Right atrium auricular region (tissue), 2 donors: ENCODE measurements around the gene GARIN5A. TPM values are rescaled to one million over a fixed set of nuclear protein-coding genes. Genes with fewer than 3 reads are reported as not detected.

Source experiments
- DNase-seq: peaks from one replicate; pipeline ENCODE4 v3.0.0-alpha.2; 2019; ENCODE audit warnings: low spot score
- H3K27ac ChIP-seq, 2 donors: fragments of 200-600 bp; sonication (generic); 1 replicate in 1 of 2; 2 replicates in 1 of 2; pipeline ENCODE4 v1.5.1; 2016 to 2019
- H3K27me3 ChIP-seq, 2 donors: fragments of 200-600 bp; sonication (generic); one replicate each; pipeline versions ENCODE4 v1.5.1 to v1.6.0; 2017 to 2019
- H3K36me3 ChIP-seq: fragments of 200-600 bp; sonication (generic); one replicate; pipeline ENCODE4 v1.5.1; 2016
- H3K4me1 ChIP-seq, 2 donors: fragments of 200-600 bp; sonication (generic); one replicate each; pipeline versions ENCODE4 v1.5.1 to v1.6.0; 2017 to 2019
- H3K4me3 ChIP-seq, 2 donors: fragments of 200-600 bp; sonication (generic); 1 replicate in 1 of 2; 2 replicates in 1 of 2; pipeline ENCODE4 v1.5.1; 2017 to 2019; ENCODE audit warnings: mild to moderate bottlenecking in 1 of 2, moderate library complexity in 1 of 2
- H3K9me3 ChIP-seq, 2 donors: fragments of 200-600 bp; sonication (generic); one replicate each; pipeline ENCODE4 v1.5.1; 2019
- CTCF ChIP-seq, 2 donors: fragments of 200-600 bp; sonication (generic); IDR thresholded peaks; one replicate each; pipeline ENCODE4 v1.5.1; 2019; ENCODE audit warnings: antibody characterized with exemption in 2 of 2
- total RNA-seq, 2 donors: library from RNA; depleted of rRNA; stranded (reverse); fragments of >200 nt; gene quantifications; one replicate each; pipeline ENCODE4 v1.1.0, GENCODE V29; 2016

The GARIN5A gene
- total RNA-seq, 2 donors from 2014 or later = 1.4 to 2.3 TPM

- Histone ChIP-seq H3K4me3 (no peak overlapping the region), H3K27me3 (no peaks in the 10 kb centered on the region), H3K9me3 (no peaks in the 10 kb centered on the region), H3K36me3 (no peaks in the 10 kb centered on the region), H3K4me1 (peaks cover 0 to 18% of the 10 kb centered on the region in 2 donors), H3K27ac (no peak overlapping the region)
- no peak for TF ChIP-seq CTCF (IDR thresholded peaks at IDR 0.05)
- no peak for DNase-seq
Measured at GRCh38 chr19:50493171-50493570, 16.5 kb upstream of the GARIN5A start.

- H3K27me3 ChIP-seq = no peaks in the 10 kb centered on the region
- H3K36me3 ChIP-seq = no peaks in the 10 kb centered on the region
- peaks cover 0 to 18% of the 10 kb centered on the region in 2 donors for H3K4me1 ChIP-seq
- no peak for TF ChIP-seq CTCF (IDR thresholded peaks at IDR 0.05)
- H3K4me3 ChIP-seq = no peak overlapping the region
- H3K27ac ChIP-seq = peak overlapping the region in 1 of 2 donors; percentile 16
- DNase-seq = no peak
- H3K9me3 ChIP-seq = no peaks in the 10 kb centered on the region
Measured at GRCh38 chr19:50492303-50493052, 15.8 kb upstream of the GARIN5A start.

GRCh38 chr19:50490991-50491472 lies 14.4 kb upstream of the GARIN5A start:
- no peak for TF ChIP-seq CTCF (IDR thresholded peaks at IDR 0.05)
- peaks cover 0 to 18% of the 10 kb centered on the region in 2 donors for H3K4me1 ChIP-seq
- no peak overlapping the region for H3K4me3 ChIP-seq
- H3K36me3 ChIP-seq = peaks cover 6% of the 10 kb centered on the region
- no peaks in the 10 kb centered on the region for H3K27me3 ChIP-seq
- H3K27ac ChIP-seq = peak overlapping the region in 1 of 2 donors; percentile 16
- no peak for DNase-seq
- H3K9me3 ChIP-seq = no peaks in the 10 kb centered on the region

GRCh38 chr19:50490411-50490811 lies 13.8 kb upstream of the GARIN5A start:
- no peak overlapping the region for H3K4me3 ChIP-seq
- DNase-seq = no peak
- no peak overlapping the region for H3K27ac ChIP-seq
- H3K9me3 ChIP-seq = no peaks in the 10 kb centered on the region
- H3K36me3 ChIP-seq = peaks cover 6% of the 10 kb centered on the region
- peaks cover 0 to 18% of the 10 kb centered on the region in 2 donors for H3K4me1 ChIP-seq
- no peak for TF ChIP-seq CTCF (IDR thresholded peaks at IDR 0.05)
- H3K27me3 ChIP-seq = no peaks in the 10 kb centered on the region

- Histone ChIP-seq H3K27ac (no peak overlapping the region), H3K36me3 (peaks cover 6% of the 10 kb centered on the region), H3K4me3 (no peak overlapping the region), H3K9me3 (no peaks in the 10 kb centered on the region), H3K4me1 (peaks cover 0 to 18% of the 10 kb centered on the region in 2 donors), H3K27me3 (no peaks in the 10 kb centered on the region)
- no peak for TF ChIP-seq CTCF (IDR thresholded peaks at IDR 0.05)
- no peak for DNase-seq
Measured at GRCh38 chr19:50489461-50490011, 12.9 kb upstream of the GARIN5A start.
